GM11168 (cell line): ENCODE results near the gene KSR1.

Experiments used
- in situ Hi-C: fragments of 300-500 bp; cut with MboI; formaldehyde crosslinking; loops from one replicate; pipeline ENCODE4 v1.12.0; 2022; ENCODE audit warnings: low sequenced_read_pairs; ENCODE audit not compliant: unreplicated experiment

KSR1 gene

DNA sequence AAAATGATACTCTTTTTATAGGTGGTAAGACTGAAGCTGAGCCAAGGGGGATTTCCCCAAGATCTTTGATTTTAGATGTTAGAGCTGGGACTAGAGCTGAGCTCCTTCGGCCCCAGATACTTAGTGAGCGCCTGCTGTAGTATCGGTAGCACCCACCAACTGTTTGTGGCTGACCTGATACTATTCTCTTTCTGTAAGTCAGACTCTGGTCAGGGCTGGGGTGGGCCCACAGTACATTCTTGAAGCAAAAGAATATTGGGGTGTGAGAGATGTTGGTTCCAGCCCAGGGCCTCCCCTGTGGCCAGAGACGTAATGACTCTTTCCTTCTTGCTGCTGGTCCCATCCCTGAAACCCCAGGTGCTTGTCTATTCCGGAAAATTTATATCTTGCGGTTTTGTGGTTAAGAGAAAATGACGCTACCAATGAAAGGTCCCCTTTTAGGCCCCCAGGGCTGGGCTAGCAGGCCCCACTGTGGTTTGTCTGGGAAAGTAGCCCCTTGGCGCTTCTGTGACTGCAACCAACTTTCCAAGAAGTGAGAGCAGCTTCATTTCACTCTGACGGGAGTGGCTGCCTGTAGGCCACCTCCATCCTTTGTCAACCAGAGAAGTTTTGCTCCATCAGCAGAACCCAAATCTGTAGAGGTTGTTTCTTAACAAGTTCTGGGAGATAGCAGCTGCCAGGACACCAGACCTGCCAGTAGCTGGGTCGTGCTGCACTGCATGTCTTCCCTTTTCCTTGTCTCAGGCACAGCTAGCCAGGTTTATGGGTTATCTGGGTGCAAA is 88.3 kb downstream of the KSR1 start:
- in situ Hi-C loops: no loop called here

GRCh38 chr17:27545562-27546229 is 89.4 kb downstream of the KSR1 start:
- in situ Hi-C loops: no loop called here

GRCh38 chr17:27546624-27547300 is 90.5 kb downstream of the KSR1 start:
- in situ Hi-C loops: no loop called here

DNA sequence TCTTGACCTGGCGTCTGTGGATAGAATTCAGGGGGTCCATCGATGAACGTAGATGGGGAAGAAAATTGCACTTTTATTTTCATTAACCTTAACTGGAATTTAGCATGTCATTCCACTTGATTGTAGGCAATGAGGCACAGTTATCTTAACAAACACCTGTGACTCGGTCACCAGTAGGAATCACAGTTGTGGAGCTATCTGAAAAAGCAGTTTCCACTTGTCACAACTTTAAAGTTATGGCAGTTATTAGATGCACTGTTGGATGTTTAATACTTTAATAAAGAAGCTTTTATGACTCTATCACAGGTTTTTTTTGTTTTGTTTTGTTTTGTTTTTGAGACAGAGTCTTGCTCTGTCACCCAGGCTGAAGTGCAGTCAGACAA is 91.0 kb downstream of the KSR1 start:
- in situ Hi-C loops: no loop called here

GRCh38 chr17:27548369-27548768 is 92.1 kb downstream of the KSR1 start:
- in situ Hi-C loops: no loop called here

DNA sequence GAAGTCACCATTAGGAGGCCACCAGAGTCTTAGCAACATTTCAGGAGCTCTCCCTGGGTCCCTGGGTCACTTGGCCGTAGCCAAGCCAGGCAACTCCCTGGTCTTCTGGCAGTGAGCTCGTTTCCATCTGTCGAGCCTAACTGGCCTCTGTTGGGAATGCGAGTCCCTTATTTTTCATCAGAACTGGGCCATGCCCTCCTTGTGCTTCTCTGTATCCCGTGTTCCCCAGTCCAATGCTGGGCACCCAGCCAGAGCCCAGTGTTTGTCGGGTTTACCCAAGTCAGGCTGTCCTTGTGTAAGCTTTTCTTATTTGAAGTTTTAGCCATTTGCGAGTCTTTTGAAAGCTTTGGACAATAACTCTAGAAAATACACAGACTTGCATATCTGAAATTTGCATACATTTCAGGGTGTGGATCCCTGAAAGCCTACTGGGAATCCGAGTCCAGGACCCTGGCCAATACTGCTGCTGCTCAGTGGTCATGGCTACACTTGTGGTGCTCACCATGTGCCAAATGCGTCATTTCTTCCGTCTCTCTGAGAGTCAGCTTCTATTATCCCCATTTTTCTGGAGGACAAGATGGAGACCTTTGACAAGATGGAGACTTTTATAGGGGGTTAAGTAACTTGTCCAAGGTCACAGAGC is 93.1 kb downstream of the KSR1 start:
- in situ Hi-C loops: no loop called here

- in situ Hi-C loops: no loop called here
These were observed 94.2 kb downstream of the KSR1 start for GRCh38 chr17:27550291-27550930.

- in situ Hi-C loops: no loop called here
These were observed 94.8 kb downstream of the KSR1 start for GRCh38 chr17:27550974-27551505.

GRCh38 chr17:27551701-27552248 is 95.5 kb downstream of the KSR1 start:
- in situ Hi-C loops: no loop called here

GRCh38 chr17:27552276-27552732 is 96.1 kb downstream of the KSR1 start:
- in situ Hi-C loops: no loop called here

DNA sequence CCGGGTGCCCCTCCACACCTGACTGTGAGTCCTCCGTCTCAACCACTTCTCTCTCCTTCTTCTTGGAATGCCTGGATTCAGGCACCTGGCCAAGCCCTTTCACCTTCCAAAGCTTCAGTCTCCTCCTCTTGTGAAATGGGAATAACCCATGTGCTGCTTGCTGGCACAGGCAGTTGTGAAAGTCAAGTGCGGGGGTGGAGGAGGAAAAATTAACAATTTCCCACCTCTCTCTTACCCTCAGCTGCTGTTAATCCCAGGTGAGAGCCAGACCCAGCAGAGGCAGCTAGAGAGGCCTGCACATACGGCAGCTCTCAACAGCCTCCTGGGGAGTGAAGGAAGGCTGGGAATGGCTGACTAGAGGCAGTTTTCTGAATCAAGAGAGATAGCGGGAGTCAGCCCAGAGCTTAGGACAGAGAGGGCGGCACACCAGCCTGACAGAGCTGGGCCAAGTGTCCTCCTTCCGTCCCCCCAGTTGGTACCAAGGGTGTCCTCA is 96.8 kb downstream of the KSR1 start:
- in situ Hi-C loops: no loop called here

GRCh38 chr17:27554152-27554551 is 97.9 kb downstream of the KSR1 start:
- in situ Hi-C loops: no loop called here

GRCh38 chr17:27554911-27555310 is 98.7 kb downstream of the KSR1 start:
- in situ Hi-C loops: no loop called here

- in situ Hi-C loops: no loop called here
These were observed 99.1 kb downstream of the KSR1 start for GRCh38 chr17:27555339-27555738.

GRCh38 chr17:27558341-27558740 is 102.1 kb downstream of the KSR1 start:
- in situ Hi-C loops: no loop called here

GRCh38 chr17:27558842-27559505 is 102.7 kb downstream of the KSR1 start:
- in situ Hi-C loops: no loop called here

- in situ Hi-C loops: no loop called here
These were observed 103.5 kb downstream of the KSR1 start for GRCh38 chr17:27559506-27560481.

DNA sequence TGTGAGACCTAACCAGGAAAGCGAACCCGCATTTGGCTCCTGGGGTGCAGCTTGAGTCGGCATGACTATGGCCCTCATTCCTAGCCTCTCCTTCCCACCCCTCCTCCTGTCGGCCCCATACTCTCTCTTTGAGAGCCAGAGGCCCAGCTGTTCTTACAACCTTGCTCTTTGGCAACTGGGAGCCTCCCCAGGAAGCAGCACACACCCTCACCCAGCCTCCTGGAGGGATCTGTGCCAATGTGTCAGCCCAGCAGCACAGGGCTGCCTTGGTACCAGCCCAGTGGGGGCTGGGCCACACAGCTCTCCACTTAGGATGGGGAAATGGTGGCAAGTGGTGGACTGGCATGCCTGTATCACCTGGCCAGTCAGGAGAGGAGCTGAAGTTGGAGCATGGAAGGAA is 104.4 kb downstream of the KSR1 start:
- in situ Hi-C loops: no loop called here
